Measurements from ENCODE around the gene FAM107B. TPM values are rescaled to one million over a fixed set of nuclear protein-coding genes. Genes with fewer than 3 reads are reported as not detected.

FAM107B gene
- polyA plus RNA-seq, 1 donor, result 105 TPM

GRCh38 chr10:14502431-14502830, 272.3 kb downstream of the FAM107B start:
- DNase-seq, result no peak

GRCh38 chr10:14500172-14500765, 274.4 kb downstream of the FAM107B start:
- DNase-seq, result no peak

- DNase-seq, result no peak
These were observed 275.1 kb downstream of the FAM107B start for GRCh38 chr10:14499601-14499904.

- no peak for DNase-seq
These were observed 276.4 kb downstream of the FAM107B start for GRCh38 chr10:14498326-14498725.

- no peak for DNase-seq
These were observed 282.9 kb downstream of the FAM107B start for GRCh38 chr10:14491811-14492210.

- no peak for DNase-seq
These were observed 285.0 kb downstream of the FAM107B start for GRCh38 chr10:14489522-14490177.

- no peak for DNase-seq
These were observed 287.2 kb downstream of the FAM107B start for GRCh38 chr10:14487488-14487883.

- no peak for DNase-seq
These were observed 287.8 kb downstream of the FAM107B start for GRCh38 chr10:14486777-14487487.

- DNase-seq, result no peak
These were observed 288.7 kb downstream of the FAM107B start for GRCh38 chr10:14485986-14486385.

GRCh38 chr10:14483417-14483816, 291.3 kb downstream of the FAM107B start:
- DNase-seq, result no peak

GRCh38 chr10:14481752-14482151, 292.9 kb downstream of the FAM107B start:
- DNase-seq, result no peak

- no peak for DNase-seq
These were observed 293.7 kb downstream of the FAM107B start for GRCh38 chr10:14481014-14481413.

- peak; percentile 77 for DNase-seq
These were observed 296.1 kb downstream of the FAM107B start for GRCh38 chr10:14478604-14479003.

- DNase-seq, result no peak
These were observed 296.5 kb downstream of the FAM107B start for GRCh38 chr10:14478201-14478600.

- DNase-seq, result no peak
These were observed 297.3 kb downstream of the FAM107B start for GRCh38 chr10:14477408-14477710.

- no peak for DNase-seq
These were observed 297.9 kb downstream of the FAM107B start for GRCh38 chr10:14476641-14477407.

GRCh38 chr10:14476006-14476405, 298.7 kb downstream of the FAM107B start:
- DNase-seq, result no peak

GRCh38 chr10:14474656-14475055, 300.0 kb downstream of the FAM107B start:
- DNase-seq, result no peak

GRCh38 chr10:14470920-14471319, 303.8 kb downstream of the FAM107B start:
- DNase-seq, result no peak

GRCh38 chr10:14468726-14469125, 306.0 kb downstream of the FAM107B start:
- DNase-seq, result no peak

Measured in left kidney (tissue), 2 donors.